HepG2 (cell line): ENCODE measurements around the gene IQCN. TPM values are rescaled to one million over a fixed set of nuclear protein-coding genes. Genes with fewer than 3 reads are reported as not detected.
A peak's percentile ranks its signal among the peaks of the same experiment; 100 is the strongest.

Experiments used
- CSRNP2 ChIP-seq: sonication (generic); formaldehyde crosslinking; conservative IDR thresholded peaks from 2 replicates; pipeline ENCODE4 v1.8.0; 2022; ENCODE audit warnings: low read depth, missing genetic modification reagents
- FOXJ3 ChIP-seq: sonication (generic); formaldehyde crosslinking; IDR thresholded peaks from 2 replicates; pipeline ENCODE4 v1.4.0; 2020; ENCODE audit warnings: missing genetic modification reagents, mild to moderate bottlenecking, borderline replicate concordance
- GZF1 ChIP-seq: sonication (generic); formaldehyde crosslinking; IDR thresholded peaks from 2 replicates; pipeline ENCODE4 v1.5.1; 2020; ENCODE audit warnings: mild to moderate bottlenecking, missing genetic modification reagents
- HNF1A ChIP-seq, 2 experiments: sonication (generic) in 1 of 2; formaldehyde crosslinking in 1 of 2; IDR thresholded peaks; 2 replicates each; pipeline versions ENCODE4 v1.4.0 to v1.6.1; 2016 to 2020; ENCODE audit warnings: borderline replicate concordance in 1 of 2, low read depth in 1 of 2, mild to moderate bottlenecking in 1 of 2, missing genetic modification reagents in 1 of 2
- ISX ChIP-seq: sonication (generic); formaldehyde crosslinking; conservative IDR thresholded peaks from 2 replicates; pipeline ENCODE4 v1.5.0; 2020; ENCODE audit warnings: missing genetic modification reagents
- REPIN1 ChIP-seq: sonication (generic); formaldehyde crosslinking; IDR thresholded peaks from 2 replicates; pipeline ENCODE4 v1.8.0; 2022; ENCODE audit warnings: missing genetic modification reagents, low read depth, mild to moderate bottlenecking, borderline replicate concordance
- TCF7L2 ChIP-seq: IDR thresholded peaks from 2 replicates; pipeline ENCODE4 v1.6.1; 2011; ENCODE audit warnings: mild to moderate bottlenecking, low read depth, low read length, moderate library complexity
- TFE3 ChIP-seq: IDR thresholded peaks from 2 replicates; pipeline ENCODE4 v1.6.1; 2016
- U2AF1 ChIP-seq: fragments of 200-400 bp; formaldehyde crosslinking; optimal IDR thresholded peaks from 2 replicates; pipeline ENCODE3; 2017; ENCODE audit warnings: mild to moderate bottlenecking, low read depth, low read length
- USF2 ChIP-seq, 2 experiments: sonication (generic) in 1 of 2; formaldehyde crosslinking in 1 of 2; IDR thresholded peaks; 2 replicates each; pipeline versions ENCODE4 v1.5.1 to v1.6.1; 2011 to 2020; ENCODE audit warnings: borderline replicate concordance in 1 of 2, low read depth in 1 of 2, low read length in 1 of 2, mild to moderate bottlenecking in 1 of 2, missing genetic modification reagents in 1 of 2, moderate library complexity in 1 of 2
- ZNF382 ChIP-seq: sonication (generic); formaldehyde crosslinking; IDR thresholded peaks from 2 replicates; pipeline ENCODE4 v1.5.0; 2020; ENCODE audit warnings: missing genetic modification reagents, mild to moderate bottlenecking, borderline replicate concordance
- ZNF446 ChIP-seq: sonication (generic); formaldehyde crosslinking; IDR thresholded peaks from 2 replicates; pipeline ENCODE4 v1.5.0; 2020; ENCODE audit warnings: mild to moderate bottlenecking, missing genetic modification reagents
- ZNF552 ChIP-seq: sonication (generic); formaldehyde crosslinking; IDR thresholded peaks from 2 replicates; pipeline ENCODE4 v1.9.0; 2022; ENCODE audit warnings: missing genetic modification reagents, mild to moderate bottlenecking, borderline replicate concordance
- ZXDC ChIP-seq: sonication (generic); formaldehyde crosslinking; IDR thresholded peaks from 2 replicates; pipeline ENCODE4 v1.5.0; 2020; ENCODE audit warnings: mild to moderate bottlenecking, missing genetic modification reagents
- polyA plus RNA-seq, 8 experiments: library from polyadenylated mRNA; depleted of rRNA in 3 of 8; stranded (reverse) in 7 of 8; unstranded in 1 of 8; fragments of >200 nt; fragmentation: Illumina TruSeq in 4 of 8; extraction: Trizol in 4 of 8; gene quantifications; 2 replicates each; pipeline versions ENCODE4 v1.2.1 to v1.2.3, GENCODE V29; 2011 to 2016; ENCODE audit warnings: low read depth in 4 of 8, missing spikeins in 1 of 8, mixed read lengths in 1 of 8; ENCODE audit not compliant: insufficient read depth in 1 of 8
- total RNA-seq, 5 experiments: library from RNA; depleted of rRNA; stranded (reverse); fragments of >200 nt; fragmentation: Illumina TruSeq; extraction: Trizol; gene quantifications; 2 replicates each; pipeline ENCODE4 v1.2.3, GENCODE V29; 2016; ENCODE audit warnings: low read depth in 1 of 5

Gene IQCN
- total and polyA plus RNA-seq, 2 of the 13 experiments (the other 11 are each of a cell fraction or from before 2014, with no cell fraction given), result 0.04 to 0.18 TPM

- TF ChIP-seq ZNF382 (no peak), TCF7L2 (no peak), HNF1A (IDR thresholded peaks at IDR 0.05; ENCODE audit: low read depth) (no peak), HNF1A (CRISPR knock-in tag; IDR thresholded peaks at IDR 0.05; ENCODE audit: borderline replicate concordance) (peak; percentile 76; the same call in 1 of the 2 replicates), TFE3 (CRISPR knock-in tag) (no peak; the same call in 1 of the 2 replicates), USF2 (IDR thresholded peaks at IDR 0.05; ENCODE audit: low read depth, low read length) (no peak), USF2 (CRISPR knock-in tag; IDR thresholded peaks at IDR 0.05; ENCODE audit: borderline replicate concordance) (no peak), U2AF1 (no peak), ZNF552 (CRISPR knock-in tag) (no peak), ZNF446 (CRISPR knock-in tag) (no peak), REPIN1 (peak; percentile 48; the same call in 1 of the 2 replicates), ZXDC (CRISPR knock-in tag) (peak; percentile 68; the same call in 1 of the 2 replicates), GZF1 (CRISPR knock-in tag) (no peak), FOXJ3 (CRISPR knock-in tag) (no peak), CSRNP2 (CRISPR knock-in tag) (no peak), ISX (CRISPR knock-in tag) (no peak)
Observed at GRCh38 chr19:18304458-18305310, 30.4 kb upstream of the IQCN start (continued).
